ENCODE measurements around the gene CDH22. TPM values are rescaled to one million over a fixed set of nuclear protein-coding genes. Genes with fewer than 3 reads are reported as not detected.

Gene CDH22
- total and polyA plus RNA-seq, 2 donors from 2014 or later, result 0.19 to 1.6 TPM

GRCh38 chr20:46261456-46262253, 46.6 kb downstream of the CDH22 start:
- no peak for FAIRE-seq
- no peak for DNase-seq
- intact Hi-C loops (cut with DNase I), result no loop called here
- H3K4me1 ChIP-seq (ENCODE audit: control insufficient read depth in 2 of 3, insufficient read depth in 2 of 3, low read depth in 1 of 3, low read length in 3 of 3), result no peaks in the 10 kb centered on the region
- H3K4me3 ChIP-seq (ENCODE audit: low read length in 3 of 3), result no peak overlapping the region
- H3K27ac ChIP-seq (ENCODE audit: low read depth in 2 of 2, low read length in 2 of 2), result no peak overlapping the region
- no peak overlapping the region for H3K9ac ChIP-seq (ENCODE audit: low read length in 3 of 3)
- no peaks in the 10 kb centered on the region for H3K9me3 ChIP-seq (ENCODE audit: control insufficient read depth in 2 of 3, insufficient read depth in 1 of 3, low read length in 3 of 3)
- no peaks in the 10 kb centered on the region for H3K36me3 ChIP-seq (ENCODE audit: control insufficient read depth in 2 of 3, insufficient read depth in 3 of 3, low read length in 3 of 3)
- no peak for TF ChIP-seq CTCF (IDR thresholded peaks at IDR 0.05; ENCODE audit: borderline replicate concordance, extremely low read depth, insufficient read depth)
- H3K27me3 ChIP-seq (ENCODE audit: control insufficient read depth, insufficient read depth, low read length), result peaks cover 6% of the 10 kb centered on the region

GRCh38 chr20:46260936-46261454, 47.3 kb downstream of the CDH22 start:
- Histone ChIP-seq H3K27me3 (ENCODE audit: control insufficient read depth, insufficient read depth, low read length) (peaks cover 6% of the 10 kb centered on the region), H3K9ac (ENCODE audit: low read length in 3 of 3) (no peak overlapping the region)
- FAIRE-seq, result no peak

DNA sequence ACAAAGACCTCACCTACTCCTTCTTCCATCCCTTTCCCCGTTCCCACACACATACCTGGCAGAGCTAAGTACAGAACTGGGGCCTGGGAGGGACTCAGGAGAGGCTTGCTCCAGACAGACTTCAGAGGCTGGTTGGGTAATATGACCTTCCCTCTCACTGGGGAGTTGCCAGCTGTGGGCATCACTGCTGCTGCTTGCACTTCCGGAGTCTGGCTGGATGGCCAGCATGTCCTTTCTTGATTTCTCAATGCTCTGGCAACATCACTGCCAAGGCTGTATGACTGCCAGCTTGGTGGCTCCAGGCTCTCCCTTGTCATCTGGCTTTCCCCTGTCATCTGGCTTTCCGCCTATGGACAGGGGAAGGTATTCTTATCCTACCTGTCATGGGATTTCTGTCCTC, 47.8 kb downstream of the CDH22 start:
- Histone ChIP-seq H3K4me3 (ENCODE audit: low read length in 3 of 3) (no peak overlapping the region), H3K27ac (ENCODE audit: low read depth in 2 of 2, low read length in 2 of 2) (no peak overlapping the region), H3K4me1 (ENCODE audit: control insufficient read depth in 2 of 3, insufficient read depth in 2 of 3, low read depth in 1 of 3, low read length in 3 of 3) (no peaks in the 10 kb centered on the region), H3K36me3 (ENCODE audit: control insufficient read depth in 2 of 3, insufficient read depth in 3 of 3, low read length in 3 of 3) (no peaks in the 10 kb centered on the region), H3K27me3 (ENCODE audit: control insufficient read depth, insufficient read depth, low read length) (peaks cover 6% of the 10 kb centered on the region), H3K9me3 (ENCODE audit: control insufficient read depth in 2 of 3, insufficient read depth in 1 of 3, low read length in 3 of 3) (no peaks in the 10 kb centered on the region), H3K9ac (ENCODE audit: low read length in 3 of 3) (no peak overlapping the region)
- FAIRE-seq, result no peak
- DNase-seq, result no peak
- TF ChIP-seq CTCF (IDR thresholded peaks at IDR 0.05; ENCODE audit: borderline replicate concordance, extremely low read depth, insufficient read depth), result no peak
- intact Hi-C loops (cut with DNase I), result no loop called here

More at GRCh38 chr20:46260936-46261454, 47.3 kb downstream of the CDH22 start:
- intact Hi-C loops (cut with DNase I), result no loop called here
- H3K9me3 ChIP-seq (ENCODE audit: control insufficient read depth in 2 of 3, insufficient read depth in 1 of 3, low read length in 3 of 3), result no peaks in the 10 kb centered on the region
- no peak for TF ChIP-seq CTCF (IDR thresholded peaks at IDR 0.05; ENCODE audit: borderline replicate concordance, extremely low read depth, insufficient read depth)
- H3K4me3 ChIP-seq (ENCODE audit: low read length in 3 of 3), result no peak overlapping the region
- no peak overlapping the region for H3K27ac ChIP-seq (ENCODE audit: low read depth in 2 of 2, low read length in 2 of 2)
- no peaks in the 10 kb centered on the region for H3K36me3 ChIP-seq (ENCODE audit: control insufficient read depth in 2 of 3, insufficient read depth in 3 of 3, low read length in 3 of 3)
- H3K4me1 ChIP-seq (ENCODE audit: control insufficient read depth in 2 of 3, insufficient read depth in 2 of 3, low read depth in 1 of 3, low read length in 3 of 3), result no peaks in the 10 kb centered on the region
- DNase-seq, result no peak
